NCI-H187 treated with DMSO at 0.1 percent for 48 hours (cell line): Measurements from ENCODE around the gene BLOC1S5.
"Not testable (repeated sequence)": the region's sequence is repeated elsewhere in the genome, so short reads cannot be mapped to it uniquely, and the experiment has no call there.

Experiments
- DNase-seq: peaks from one replicate; lab custom pipeline; 2025; lab: John Stamatoyannopoulos, UW

Gene BLOC1S5

DNA sequence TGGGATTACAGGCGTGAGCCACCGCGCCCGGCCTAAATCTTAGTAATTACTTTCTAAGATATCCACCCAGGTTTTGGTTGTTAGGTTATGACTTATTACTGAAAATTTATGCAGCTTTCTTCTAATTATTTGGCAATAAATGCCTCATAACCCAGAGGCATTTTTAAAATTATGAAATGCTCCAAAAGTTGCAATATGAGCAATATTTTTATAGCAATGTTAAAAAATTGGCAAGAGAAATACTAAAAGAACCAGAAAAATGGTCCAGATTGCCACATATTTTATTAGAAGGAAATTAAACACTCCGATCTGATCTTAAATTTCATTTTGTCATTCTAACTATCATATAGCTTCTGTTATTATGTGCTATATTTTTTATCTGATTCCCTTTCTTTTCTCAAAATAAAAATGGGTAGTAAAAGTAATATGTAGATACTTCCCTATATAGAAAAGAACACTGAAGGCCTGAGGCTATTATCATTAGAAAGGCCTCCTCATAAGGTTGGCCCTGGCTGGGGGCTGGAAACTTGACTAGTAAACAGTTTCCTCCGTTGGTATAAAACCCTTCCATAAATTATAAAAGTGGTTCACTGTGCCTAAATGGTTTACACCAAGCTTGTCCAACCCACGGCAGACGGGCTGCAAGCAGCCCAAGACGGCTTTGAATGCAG lies 22.1 kb downstream of the BLOC1S5 start:
- DNase-seq, result no peak

GRCh38 chr6:8034107-8034506 lies 30.1 kb downstream of the BLOC1S5 start:
- not testable (repeated sequence) for DNase-seq

GRCh38 chr6:8030920-8031319 lies 33.3 kb downstream of the BLOC1S5 start:
- no peak for DNase-seq

- no peak for DNase-seq
Observed at GRCh38 chr6:8029243-8029870, 34.8 kb downstream of the BLOC1S5 start.

GRCh38 chr6:8027965-8028651 lies 36.1 kb downstream of the BLOC1S5 start:
- no peak for DNase-seq

DNA sequence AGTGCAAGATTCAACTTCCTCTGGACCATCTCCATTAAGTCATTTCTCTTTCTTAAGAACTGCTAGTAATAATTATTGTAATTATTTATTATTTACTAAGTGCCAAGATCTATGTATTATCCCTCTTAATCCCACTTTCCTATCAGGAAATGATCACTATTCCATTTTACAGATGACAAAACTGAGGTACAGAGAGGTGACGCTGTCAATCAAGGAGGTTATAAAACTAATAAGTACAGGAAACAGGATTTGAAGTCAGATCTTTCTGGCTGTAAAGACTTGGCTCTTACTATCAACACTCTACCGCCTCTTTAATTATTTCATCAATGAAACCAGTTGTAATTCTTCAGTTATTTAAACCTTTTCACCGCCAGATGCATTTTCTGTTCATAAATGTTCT lies 37.4 kb downstream of the BLOC1S5 start:
- DNase-seq, result no peak

DNA sequence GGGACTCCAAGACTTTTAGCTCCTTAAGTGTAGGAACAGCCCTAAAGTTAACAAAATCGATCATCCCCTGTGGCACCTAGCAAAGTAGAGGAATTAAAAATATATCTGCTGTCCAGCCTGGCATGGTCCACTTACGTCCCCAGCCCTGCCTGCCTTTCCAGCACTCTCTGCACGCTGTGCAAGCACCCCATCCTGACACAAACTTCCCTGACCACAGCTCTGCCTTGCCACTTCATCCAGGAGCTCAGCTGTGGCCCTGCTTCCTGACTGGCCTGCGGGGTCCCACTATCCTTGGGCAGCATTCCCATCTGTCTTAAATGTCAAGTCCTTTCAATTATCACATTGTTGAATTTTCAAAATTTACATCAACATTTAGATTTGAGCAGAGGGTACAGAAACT lies 39.0 kb downstream of the BLOC1S5 start:
- no peak for DNase-seq

DNA sequence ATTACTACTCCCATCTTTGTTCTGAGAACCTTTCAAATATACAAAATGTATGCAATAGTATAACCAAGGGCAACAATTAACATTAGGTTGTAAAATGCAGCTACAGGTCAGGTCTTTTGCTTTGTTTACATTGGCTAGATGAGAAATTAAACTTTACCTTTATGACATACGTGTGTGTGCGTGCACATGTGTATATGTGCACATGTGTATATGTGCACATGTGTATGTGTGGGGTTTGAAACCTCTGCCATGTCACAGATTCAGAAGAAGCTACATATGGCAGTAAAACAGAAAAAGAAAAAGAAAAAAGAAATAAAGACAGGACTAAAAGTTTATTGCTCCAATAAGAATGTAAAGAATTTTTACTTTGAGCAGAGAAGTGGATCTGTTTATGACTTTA lies 40.6 kb downstream of the BLOC1S5 start:
- no peak for DNase-seq

DNA sequence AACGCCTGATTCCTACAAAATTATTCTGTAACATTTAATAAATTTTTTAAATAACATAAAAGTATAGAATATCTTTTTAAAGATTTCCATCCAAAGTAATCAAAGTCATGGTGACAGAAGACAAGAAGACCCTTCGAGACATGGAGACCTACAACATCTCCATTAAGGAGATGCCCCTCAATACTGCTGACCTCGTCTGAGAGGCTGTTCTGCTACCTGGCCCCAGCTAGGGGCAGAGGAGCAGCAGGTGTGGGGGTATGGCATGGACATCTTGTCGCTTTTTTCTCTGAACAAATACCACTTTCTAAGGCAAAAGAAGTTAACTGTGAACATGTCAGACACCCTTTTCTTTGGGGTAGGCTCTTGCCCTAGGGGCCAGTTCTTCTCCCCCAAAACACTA lies 44.1 kb downstream of the BLOC1S5 start:
- DNase-seq, result no peak

- no peak for DNase-seq
Observed at GRCh38 chr6:8017705-8018104, 46.5 kb downstream of the BLOC1S5 start.

- no peak for DNase-seq
Observed at GRCh38 chr6:8017276-8017701, 46.9 kb downstream of the BLOC1S5 start.

DNA sequence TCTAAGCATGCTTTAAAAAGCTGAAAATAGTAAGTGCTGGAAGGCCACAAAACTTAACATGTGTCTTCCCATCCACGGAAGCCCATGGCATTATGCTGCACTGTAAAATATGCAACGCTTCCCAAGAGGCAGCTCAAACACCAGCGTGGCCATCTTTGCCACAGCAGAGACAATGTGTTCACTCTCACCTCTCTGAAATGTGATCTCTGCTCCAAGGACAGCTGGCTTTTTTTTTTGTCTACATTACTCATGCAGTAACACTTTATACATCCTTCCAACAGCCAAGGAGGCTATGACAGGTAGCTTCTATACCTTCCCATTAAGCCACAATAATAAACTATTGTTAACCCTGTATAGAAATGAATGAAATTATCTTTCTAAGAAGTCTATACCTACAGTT lies 49.2 kb downstream of the BLOC1S5 start:
- no peak for DNase-seq

DNA sequence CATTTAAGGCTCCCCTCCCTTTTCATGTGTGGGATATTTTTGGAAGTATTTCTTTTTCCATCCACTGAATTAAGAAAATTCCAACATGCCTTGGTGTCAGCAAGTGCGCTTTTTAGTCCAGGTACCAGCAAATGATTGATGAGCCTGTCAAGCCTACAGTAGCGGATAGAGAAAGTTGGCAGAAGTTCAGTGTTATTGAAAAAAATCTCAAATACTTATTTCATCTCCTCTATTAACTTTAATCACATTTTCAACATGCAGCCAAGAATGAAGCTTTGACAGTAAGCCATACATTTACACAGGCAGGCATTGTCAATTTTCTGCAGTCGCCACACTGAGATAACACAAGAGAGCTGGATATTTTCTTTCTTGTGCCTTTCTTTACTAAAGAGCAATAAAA lies 50.4 kb downstream of the BLOC1S5 start:
- no peak for DNase-seq

- no peak for DNase-seq
Observed at GRCh38 chr6:8006208-8006607, 58.0 kb downstream of the BLOC1S5 start.

GRCh38 chr6:8005136-8005535 lies 59.1 kb downstream of the BLOC1S5 start:
- no peak for DNase-seq

DNA sequence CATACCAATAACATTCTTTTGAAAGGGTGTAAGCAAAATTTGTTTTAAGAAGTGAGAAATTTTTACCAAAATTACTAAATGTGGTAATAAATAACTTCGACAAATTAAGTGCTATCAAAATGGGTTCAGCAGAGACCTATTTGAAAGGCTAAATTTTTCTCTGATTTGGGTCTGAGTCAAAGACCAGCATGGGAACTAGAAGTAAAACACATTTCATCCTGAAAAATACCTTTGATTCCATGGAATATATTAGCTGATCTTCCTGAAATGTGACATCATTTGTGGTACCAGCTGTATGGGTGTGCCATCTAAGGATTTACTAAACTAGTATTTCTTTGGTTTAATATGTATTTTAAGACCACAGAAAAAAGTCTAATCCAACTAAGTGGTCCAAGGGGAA lies 63.6 kb downstream of the BLOC1S5 start:
- DNase-seq, result no peak

DNA sequence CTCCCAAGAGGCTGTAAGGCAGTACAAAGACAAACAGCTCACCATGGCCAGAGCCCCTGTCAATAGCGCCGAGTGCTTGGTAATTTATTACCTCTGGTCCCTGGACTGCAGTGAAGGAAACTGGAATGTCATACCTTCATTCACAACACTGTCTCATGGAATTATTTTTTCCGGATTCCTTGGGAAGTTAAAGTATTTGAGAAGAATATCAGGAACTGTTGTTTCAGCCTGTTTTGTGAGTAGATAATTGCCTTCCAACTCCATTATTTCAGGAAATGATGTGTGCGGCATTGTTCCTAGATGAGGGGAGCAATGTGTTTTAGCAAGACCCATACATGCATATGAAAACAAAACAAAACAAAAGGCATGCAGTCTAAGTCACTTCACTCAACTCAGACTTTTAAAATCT lies 64.0 kb downstream of the BLOC1S5 start:
- DNase-seq, result no peak

GRCh38 chr6:7999201-7999600 lies 65.0 kb downstream of the BLOC1S5 start:
- no peak for DNase-seq

DNA sequence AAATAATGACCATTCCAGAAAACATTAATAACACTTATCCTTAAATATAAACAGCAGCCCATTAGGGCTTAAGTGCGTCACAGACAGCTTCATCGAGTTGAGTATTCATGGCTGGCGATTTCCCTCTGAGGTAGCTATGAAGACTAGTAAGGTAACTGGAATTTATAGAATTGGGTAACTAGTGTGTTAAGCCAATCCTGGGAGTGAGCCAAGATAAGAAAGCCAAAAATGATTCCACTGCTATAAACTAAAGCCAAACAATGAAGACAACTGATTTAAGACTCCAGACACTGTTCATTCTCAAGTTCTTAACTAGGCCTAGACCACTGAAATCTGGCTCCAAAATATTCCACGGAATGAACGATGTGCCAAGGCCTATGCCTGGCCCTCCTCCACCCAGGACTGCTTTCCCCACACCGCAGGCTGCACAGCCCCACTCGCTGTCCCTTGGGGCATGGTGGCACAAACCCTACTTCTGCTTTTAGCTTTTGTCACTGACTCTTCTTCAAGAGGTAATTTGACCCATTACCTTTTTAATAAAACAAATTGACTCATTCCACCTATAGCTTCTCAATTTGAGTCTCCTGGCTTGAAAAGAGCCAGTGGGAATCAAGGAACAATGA lies 66.0 kb downstream of the BLOC1S5 start:
- DNase-seq, result no peak

DNA sequence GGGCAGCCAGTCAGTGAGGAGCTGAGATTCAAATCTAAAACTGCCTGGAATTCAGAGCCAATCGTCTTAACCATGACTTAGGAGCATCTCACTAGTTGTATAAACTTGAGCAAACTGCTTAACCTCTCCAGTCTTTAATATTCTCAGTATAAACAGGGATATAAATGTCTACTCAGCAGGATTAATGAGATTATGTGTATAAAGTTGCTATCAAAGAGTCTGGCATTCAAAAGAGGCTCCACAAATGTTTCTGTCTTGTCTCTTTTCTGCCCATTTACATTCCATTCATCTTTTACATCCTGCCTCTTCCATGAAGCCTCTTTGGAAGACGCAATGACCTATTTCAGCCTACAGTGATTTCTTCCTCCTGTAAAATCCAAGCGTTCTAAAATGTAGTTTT lies 66.9 kb downstream of the BLOC1S5 start:
- no peak for DNase-seq

DNA sequence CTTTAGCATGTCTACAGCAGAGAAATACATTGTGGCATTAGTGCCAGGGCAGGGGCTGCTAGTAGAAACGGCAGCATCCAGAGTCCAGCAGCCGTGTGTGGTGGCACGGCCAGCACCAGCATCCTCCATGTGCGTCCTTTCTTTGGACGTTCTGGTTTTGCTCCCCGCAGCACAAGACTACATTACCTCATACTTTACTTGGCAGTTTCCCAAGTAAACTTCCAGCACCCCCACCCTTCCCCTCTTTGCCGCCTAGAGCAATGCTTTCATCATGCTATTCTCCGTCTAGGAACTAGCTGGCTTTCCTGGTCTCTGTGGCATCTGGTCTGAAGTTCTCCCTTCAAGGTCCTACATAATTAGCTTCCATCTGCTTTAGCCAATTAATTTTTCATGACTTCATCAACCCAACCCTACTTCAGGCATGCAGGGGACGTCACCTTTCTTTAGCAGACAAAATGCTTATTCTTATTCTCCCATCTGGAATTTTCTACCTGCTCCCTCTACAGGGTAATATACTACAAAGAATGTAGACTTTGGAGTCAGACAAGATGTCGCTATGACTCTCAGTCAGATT lies 67.6 kb downstream of the BLOC1S5 start:
- DNase-seq, result no peak

DNA sequence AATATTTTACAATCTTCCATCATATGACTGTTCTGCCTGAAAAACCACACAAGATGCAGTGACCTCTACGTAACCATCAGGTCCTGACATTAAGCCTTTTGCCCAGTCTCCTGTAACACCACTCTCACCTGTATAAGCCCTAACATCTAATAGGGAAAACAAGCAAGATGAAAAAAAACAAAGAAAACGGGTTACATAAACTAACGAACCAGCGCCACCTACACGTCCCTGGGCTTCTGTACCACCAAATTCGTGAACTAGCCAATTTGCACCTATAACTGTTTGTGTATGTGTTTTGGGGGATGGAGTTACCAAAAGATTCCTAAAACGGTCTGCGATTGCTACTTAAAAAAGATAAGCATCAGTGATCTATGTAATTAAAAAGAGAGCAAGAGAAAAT lies 70.2 kb downstream of the BLOC1S5 start:
- DNase-seq, result no peak

DNA sequence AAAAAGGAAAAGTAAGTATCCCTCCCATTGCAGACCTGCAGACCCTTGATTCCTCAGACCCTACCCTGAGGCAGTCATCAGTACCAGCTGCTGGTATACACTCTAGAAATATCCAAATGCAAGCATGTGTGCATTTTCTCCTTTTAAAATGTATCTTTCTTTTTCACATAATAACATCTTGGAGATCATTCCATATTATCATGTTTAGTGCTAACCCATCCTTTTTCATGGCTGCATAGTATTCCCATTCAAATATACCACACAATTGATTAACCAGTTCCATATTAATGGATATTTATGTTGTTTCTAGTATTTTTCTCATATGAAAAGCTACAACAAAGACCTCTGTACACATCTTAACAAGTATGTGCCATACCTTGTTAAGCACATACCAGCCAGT lies 70.8 kb downstream of the BLOC1S5 start:
- no peak for DNase-seq
